Body of pancreas (tissue), 4 donors: ENCODE results near the gene PTGES2. TPM values are rescaled to one million over a fixed set of nuclear protein-coding genes. Genes with fewer than 3 reads are reported as not detected.

Experiments
- ATAC-seq: fragments of 150-250 bp; one replicate; pipeline ENCODE4 v1.9.1; 2016
- DNase-seq, 4 donors: peaks; one replicate each; pipeline ENCODE4 v3.0.0-alpha.2; 2019
- H3K27ac ChIP-seq, 4 donors: fragments of 200-600 bp; sonication (generic); 1 replicate in 3 of 4; 2 replicates in 1 of 4; pipeline versions ENCODE4 v1.5.1 to v1.6.1; 2016 to 2019; ENCODE audit warnings: mild to moderate bottlenecking in 1 of 4, mixed read lengths in 1 of 4, moderate library complexity in 1 of 4
- H3K27me3 ChIP-seq, 2 donors: fragments of 200-600 bp; sonication (generic); one replicate each; pipeline ENCODE4 v1.6.0; 2016; ENCODE audit warnings: mild to moderate bottlenecking in 1 of 2
- H3K36me3 ChIP-seq, 2 donors: fragments of 200-600 bp; sonication (generic); replicated peaks in 1 of 2; 2 replicates each; pipeline ENCODE4 v1.5.1; 2016; ENCODE audit warnings: low read depth in 2 of 2; ENCODE audit not compliant: insufficient read depth in 1 of 2
- H3K4me1 ChIP-seq: fragments of 200-600 bp; sonication (generic); one replicate; pipeline ENCODE4 v1.6.0; 2016
- H3K4me3 ChIP-seq, 2 donors: fragments of 200-600 bp; sonication (generic); 1 replicate in 1 of 2; 2 replicates in 1 of 2; pipeline ENCODE4 v1.5.1; 2016 to 2019
- H3K9me3 ChIP-seq, 3 donors: fragments of 200-600 bp; sonication (generic); 1 replicate in 2 of 3; 2 replicates in 1 of 3; pipeline ENCODE4 v1.5.1; 2016
- CTCF ChIP-seq, 7 experiments: fragments of 450-650 bp in 4 of 7; fragments of 200-600 bp in 3 of 7; sonication (generic) in 3 of 7; IDR thresholded peaks; one replicate each; pipeline ENCODE4 v1.5.1; 2016 to 2019; ENCODE audit warnings: antibody characterized with exemption in 7 of 7
- POLR2A ChIP-seq, 3 donors: fragments of 450-650 bp; IDR thresholded peaks; one replicate each; pipeline ENCODE4 v1.6.1; 2016; ENCODE audit warnings: antibody characterized with exemption in 3 of 3, mild to moderate bottlenecking in 2 of 3
- WGBS, 2 donors: methylation state at CpG; one replicate each; pipeline ENCODE4 v1.1.5; 2017; 5-methylcytosine and 5-hydroxymethylcytosine counted together
- intact Hi-C: fragments of 100-400 bp; cut with DNase I; formaldehyde crosslinking; loops from one replicate; pipeline ENCODE4 v1.15.1; 2023
- total RNA-seq, 2 donors: library from RNA; depleted of rRNA; stranded (reverse); fragments of >200 nt; gene quantifications; one replicate each; pipeline ENCODE4 v1.1.0, GENCODE V29; 2016

PTGES2 gene
- total RNA-seq, 2 donors from 2014 or later, result 55.8 to 145 TPM

DNA sequence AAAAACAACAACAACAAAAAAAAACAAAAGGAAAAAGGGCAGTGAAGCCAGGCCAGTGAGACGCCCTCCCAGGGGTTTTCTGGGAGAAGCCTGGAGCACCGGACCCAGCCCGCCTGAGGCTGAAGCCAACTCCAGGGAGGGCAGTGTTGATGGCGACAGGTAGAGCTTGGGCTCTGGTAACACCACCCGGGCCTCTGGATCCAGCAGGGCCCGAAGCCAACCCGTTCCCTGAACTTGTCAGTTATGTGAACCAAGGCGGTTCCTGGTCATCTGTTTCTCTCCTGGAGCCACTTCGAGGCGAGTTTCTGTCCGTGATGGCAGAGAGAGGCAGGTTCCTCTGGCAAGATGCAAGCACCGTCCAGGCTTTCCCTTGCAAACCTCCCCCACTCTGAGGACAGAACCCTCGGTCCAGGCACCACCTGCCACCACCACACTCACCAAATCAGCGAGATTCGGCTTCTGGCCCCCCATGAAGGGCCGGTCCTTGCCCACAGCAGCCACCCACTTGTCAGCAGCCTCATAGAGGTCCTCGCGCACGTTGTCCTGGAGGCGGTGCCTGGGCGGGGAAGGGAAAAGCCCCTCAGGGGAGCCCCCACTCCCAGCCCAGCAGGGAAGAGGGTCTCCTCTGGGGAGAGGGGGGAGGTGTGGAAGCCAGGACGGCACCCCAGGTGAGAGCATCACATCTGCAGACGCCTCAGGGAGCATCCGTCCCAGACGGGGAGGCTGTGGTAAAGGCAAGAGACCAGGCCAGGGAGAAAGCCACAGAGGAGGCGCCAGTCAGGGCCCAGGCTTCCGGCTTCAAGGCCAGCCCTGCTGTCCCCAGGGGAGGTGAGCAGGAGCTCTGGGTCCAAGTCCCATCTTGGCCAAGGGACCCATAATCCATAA lies 5.4 kb downstream of the PTGES2 start:
- H3K27ac ChIP-seq, result no peak overlapping the region
- H3K9me3 ChIP-seq, result no peaks in the 10 kb centered on the region
- no peak overlapping the region for H3K4me3 ChIP-seq
- peaks cover 50% of the 10 kb centered on the region for H3K4me1 ChIP-seq
- H3K36me3 ChIP-seq, result peaks cover 4 to 11% of the 10 kb centered on the region in 2 donors
- no peaks in the 10 kb centered on the region for H3K27me3 ChIP-seq
- ATAC-seq (no peak), DNase-seq (peak in 1 of 4 donors; percentile 13)
- intact Hi-C loops, result loop anchor here (10.0 kb wide), 1 partner anchor 177 kb away; no protein-coding TSS in a partner anchor
- 83 to 92% methylated on average over 19 to 21 of the region's 27 CpGs for WGBS, 2 donors
- TF ChIP-seq CTCF (IDR thresholded peaks at IDR 0.05) (no peak), POLR2A (IDR thresholded peaks at IDR 0.05) (no peak)

GRCh38 chr9:128121466-128121810 lies 6.1 kb downstream of the PTGES2 start:
- Histone ChIP-seq H3K27me3 (no peaks in the 10 kb centered on the region), H3K4me1 (peaks cover 49% of the 10 kb centered on the region), H3K27ac (no peak overlapping the region), H3K4me3 (no peak overlapping the region), H3K36me3 (peaks cover 4 to 11% of the 10 kb centered on the region in 2 donors), H3K9me3 (no peaks in the 10 kb centered on the region)
- intact Hi-C loops, result loop anchor here (10.0 kb wide), 1 partner anchor 177 kb away; no protein-coding TSS in a partner anchor
- TF ChIP-seq POLR2A (IDR thresholded peaks at IDR 0.05), result no peak
- no peak for TF ChIP-seq CTCF (IDR thresholded peaks at IDR 0.05)
- ATAC-seq (no peak), DNase-seq (peak in 1 of 4 donors; percentile 6)
- WGBS, 2 donors, result 96 to 100% methylated on average over 4 to 5 of the region's 5 CpGs

GRCh38 chr9:128120741-128121465 lies 6.6 kb downstream of the PTGES2 start:
- peaks cover 49% of the 10 kb centered on the region for H3K4me1 ChIP-seq
- peak in 1 of 4 donors; percentile 13 for DNase-seq
- peak overlapping the region; percentile 71 to 90 (median 74) for H3K27ac ChIP-seq
- H3K9me3 ChIP-seq, result no peaks in the 10 kb centered on the region
- no peak for ATAC-seq
- no peak overlapping the region for H3K4me3 ChIP-seq
- no peak for TF ChIP-seq POLR2A (IDR thresholded peaks at IDR 0.05)
- no peak for TF ChIP-seq CTCF (IDR thresholded peaks at IDR 0.05)
- intact Hi-C loops, result loop anchor here (10.0 kb wide), 1 partner anchor 176 kb away; no protein-coding TSS in a partner anchor
- H3K27me3 ChIP-seq, result no peaks in the 10 kb centered on the region
- 55 to 86% methylated on average over 3 to 28 of the region's 29 CpGs for WGBS, 2 donors
- H3K36me3 ChIP-seq, result peaks cover 4 to 11% of the 10 kb centered on the region in 2 donors

DNA sequence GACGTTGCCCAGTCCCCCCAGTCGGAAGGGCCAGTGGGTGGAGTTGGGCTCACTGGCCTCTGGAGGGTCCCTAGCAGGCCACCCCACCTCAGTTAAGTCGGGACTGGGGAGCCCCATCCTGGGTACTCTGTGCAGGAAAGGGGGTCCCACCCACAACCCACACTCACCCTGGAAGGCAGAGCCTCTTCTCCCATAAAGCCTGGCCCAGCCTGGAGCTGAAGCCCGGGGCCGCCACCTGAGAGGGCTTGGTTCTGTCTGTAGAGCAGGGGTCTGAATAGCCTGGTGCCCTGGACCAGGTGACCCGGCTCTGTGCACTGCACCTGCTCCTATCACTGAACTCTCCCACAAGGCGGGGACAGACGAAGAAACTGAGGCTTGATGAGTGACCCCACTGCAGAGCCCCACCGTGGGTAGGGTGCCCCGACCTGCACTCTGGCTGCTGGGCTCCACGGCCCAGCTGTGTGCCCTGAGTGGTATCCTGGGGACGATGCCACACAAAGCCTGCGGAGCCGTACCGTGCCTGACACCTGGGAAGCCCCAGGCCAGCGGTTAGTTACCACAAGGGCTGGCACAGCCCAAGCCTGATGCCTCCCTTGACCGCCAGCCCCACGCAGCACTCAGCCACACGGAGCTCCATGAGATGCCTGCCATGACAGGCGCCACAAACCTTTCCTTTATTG lies 7.3 kb downstream of the PTGES2 start:
- ATAC-seq (no peak), DNase-seq (peak in 2 of 4 donors; percentile 13 to 18)
- no peaks in the 10 kb centered on the region for H3K27me3 ChIP-seq
- no peak overlapping the region for H3K4me3 ChIP-seq
- intact Hi-C loops, result loop anchor here (10.0 kb wide), 1 partner anchor 175 kb away; no protein-coding TSS in a partner anchor
- H3K36me3 ChIP-seq, result peaks cover 4 to 11% of the 10 kb centered on the region in 2 donors
- TF ChIP-seq CTCF (IDR thresholded peaks at IDR 0.05) (no peak), POLR2A (IDR thresholded peaks at IDR 0.05) (no peak)
- H3K27ac ChIP-seq, result peak overlapping the region; percentile 71 to 90 (median 74)
- H3K9me3 ChIP-seq, result no peaks in the 10 kb centered on the region
- H3K4me1 ChIP-seq, result peaks cover 49% of the 10 kb centered on the region
- WGBS, 2 donors, result 83 to 87% methylated on average over 6 to 20 of the region's 20 CpGs
